HepG2 (cell line): Measurements from ENCODE around the gene GPAM. TPM values are rescaled to one million over a fixed set of nuclear protein-coding genes. Genes with fewer than 3 reads are reported as not detected.
A peak's percentile ranks its signal among the peaks of the same experiment; 100 is the strongest.

Experiments
- ATAC-seq: fragments of 200-7000 bp; cut with Tn5 transposase; 3 replicates; pipeline ENCODE4 v1.9.1; 2020; ENCODE audit warnings: mild to moderate bottlenecking, moderate library complexity
- BruUV-seq: library from RNA; stranded (reverse); fragments of 400-500 nt; replicated peaks from 2 replicates; lab custom pipeline; 2021; lab: Mats Ljungman, UMichigan
- CTCF ChIA-PET: fragments of 300-600 bp; formaldehyde crosslinking; extraction: SDS; loops from one replicate; lab custom pipeline; 2021; ENCODE audit warnings: low total read pairs, inconsistent platforms, low intra/inter-chr PET ratio; lab: Yijun Ruan, JAX
- POLR2A ChIA-PET: fragments of 350-600 bp; sonication (Branson Sonifier 250); formaldehyde crosslinking; loops from one replicate; lab custom pipeline; 2020; ENCODE audit warnings: antibody characterized with exemption, inconsistent platforms; lab: Yijun Ruan, JAX
- DNase-seq: peaks from one replicate; pipeline ENCODE4 v3.0.0-alpha.2; 2015; ENCODE audit warnings: low spot score
- FAIRE-seq: peaks from 3 replicates; lab custom pipeline; 2011; peaks lifted over from hg19 to GRCh38; lab: Jason Lieb, UNC
- H2AFZ ChIP-seq: one replicate; pipeline ENCODE4 v1.6.1; 2011; ENCODE audit warnings: low read length, inconsistent platforms
- H3K27ac ChIP-seq: fragments of 300-600 bp; 3 replicates; pipeline ENCODE4 v1.8.0; 2011; ENCODE audit warnings: mixed run types, mild to moderate bottlenecking, mixed read lengths, low read length, inconsistent platforms; ENCODE audit not compliant: insufficient read depth; ENCODE audit errors: extremely low read length
- H3K27me3 ChIP-seq, 2 experiments: fragments of 200-600 bp in 1 of 2; 2 replicates in 1 of 2; 3 replicates in 1 of 2; pipeline versions ENCODE4 v1.6.0 to v1.8.0; 2011; ENCODE audit warnings: low read length in 2 of 2, mild to moderate bottlenecking in 2 of 2, moderate library complexity in 2 of 2, inconsistent platforms in 1 of 2; ENCODE audit not compliant: insufficient read depth in 2 of 2, control insufficient read depth in 1 of 2
- H3K36me3 ChIP-seq, 2 experiments: fragments of 200-600 bp in 1 of 2; replicated peaks in 1 of 2; 2 replicates in 1 of 2; 3 replicates in 1 of 2; pipeline versions ENCODE4 v1.5.1 to v1.8.0; 2011; ENCODE audit warnings: low read length in 2 of 2, inconsistent platforms in 1 of 2; ENCODE audit not compliant: insufficient read depth in 2 of 2, control insufficient read depth in 1 of 2
- H3K4me1 ChIP-seq: 2 replicates; pipeline ENCODE4 v1.5.1; 2012; ENCODE audit warnings: low read length, inconsistent platforms; ENCODE audit not compliant: insufficient read depth
- H3K4me2 ChIP-seq: 2 replicates; pipeline ENCODE4 v1.6.0; 2011; ENCODE audit warnings: low read depth, low read length, inconsistent platforms
- H3K4me3 ChIP-seq, 3 experiments: fragments of 200-600 bp in 1 of 3; sonication (generic), shearing (Covaris generic) in 1 of 3; replicated peaks in 1 of 3; 2 replicates each; pipeline ENCODE4 v1.5.1; 2011 to 2016; ENCODE audit warnings: low read length in 3 of 3, inconsistent platforms in 2 of 3, low read depth in 2 of 3, mild to moderate bottlenecking in 2 of 3, control low read depth in 1 of 3, mixed read lengths in 1 of 3; ENCODE audit not compliant: insufficient read depth in 1 of 3
- H3K79me2 ChIP-seq: one replicate; pipeline ENCODE4 v1.6.1; 2011; ENCODE audit warnings: low read length, inconsistent platforms; ENCODE audit not compliant: insufficient read depth
- H3K9ac ChIP-seq: 2 replicates; pipeline ENCODE4 v1.6.0; 2011; ENCODE audit warnings: mild to moderate bottlenecking, low read depth, low read length, inconsistent platforms; ENCODE audit not compliant: insufficient read depth
- H3K9me3 ChIP-seq: 2 replicates; pipeline ENCODE4 v1.5.1; 2012; ENCODE audit warnings: mild to moderate bottlenecking, low read length
- H4K20me1 ChIP-seq: 2 replicates; pipeline ENCODE4 v1.6.0; 2011; ENCODE audit warnings: inconsistent platforms, mild to moderate bottlenecking, low read length, moderate library complexity; ENCODE audit not compliant: insufficient read depth
- AGO2 ChIP-seq: fragments of 200-400 bp; formaldehyde crosslinking; optimal IDR thresholded peaks from 2 replicates; pipeline ENCODE3; 2017; ENCODE audit warnings: mild to moderate bottlenecking, low read depth, low read length, moderate library complexity
- ATF5 ChIP-seq: sonication (generic); formaldehyde crosslinking; IDR thresholded peaks from 2 replicates; pipeline ENCODE4 v1.4.0; 2020; ENCODE audit warnings: mild to moderate bottlenecking, low read depth, missing genetic modification reagents
- CREB1 ChIP-seq, 2 experiments: fragments of 450-650 bp in 1 of 2; IDR thresholded peaks; 2 replicates each; pipeline ENCODE4 v1.6.1; 2016 to 2017; ENCODE audit warnings: control low read depth in 1 of 2, mild to moderate bottlenecking in 1 of 2, missing compliant biosample characterization in 1 of 2, missing genetic modification characterization in 1 of 2
- GATA4 ChIP-seq: sonication (generic); IDR thresholded peaks from 2 replicates; pipeline ENCODE4 v1.6.1; 2016; ENCODE audit warnings: antibody characterized with exemption, low read depth, borderline replicate concordance
- HOXD1 ChIP-seq: sonication (generic); formaldehyde crosslinking; IDR thresholded peaks from 2 replicates; pipeline ENCODE4 v1.5.0; 2020; ENCODE audit warnings: missing genetic modification reagents
- POLR2AphosphoS5 ChIP-seq: IDR thresholded peaks from 2 replicates; pipeline ENCODE4 v1.6.1; 2012; ENCODE audit warnings: low read depth, low read length
- RBM22 ChIP-seq: fragments of 200-400 bp; formaldehyde crosslinking; optimal IDR thresholded peaks from 2 replicates; pipeline ENCODE3; 2017; ENCODE audit warnings: mild to moderate bottlenecking, low read length, moderate library complexity
- SALL1 ChIP-seq: sonication (generic); formaldehyde crosslinking; IDR thresholded peaks from 2 replicates; pipeline ENCODE4 v1.8.0; 2022; ENCODE audit warnings: mild to moderate bottlenecking, missing genetic modification reagents
- SP2 ChIP-seq: sonication (generic); formaldehyde crosslinking; IDR thresholded peaks from 2 replicates; pipeline ENCODE4 v1.5.1; 2020; ENCODE audit warnings: mild to moderate bottlenecking, missing genetic modification reagents
- TERF1 ChIP-seq: sonication (generic); formaldehyde crosslinking; IDR thresholded peaks from 2 replicates; pipeline ENCODE4 v1.8.0; 2022; ENCODE audit warnings: mild to moderate bottlenecking, missing genetic modification reagents, moderate library complexity
- ZNF652 ChIP-seq: IDR thresholded peaks from 2 replicates; pipeline ENCODE4 v1.6.1; 2016; ENCODE audit warnings: low read depth, borderline replicate concordance
- WGBS: methylation state at CpG from one replicate; pipeline ENCODE4 v1.1.6; 2017; ENCODE audit warnings: low lambda C conversion rate; 5-methylcytosine and 5-hydroxymethylcytosine counted together
- in situ Hi-C: cut with HindIII; loops from 2 replicates; pipeline ENCODE4 v1.10.0; 2017; ENCODE audit warnings: low pct_unique_long_range_greater_than_20kb; ENCODE audit not compliant: extremely low pct_ligation_motif_present
- intact Hi-C: fragments of 100-400 bp; cut with micrococcal nuclease; formaldehyde crosslinking; loops from one replicate; pipeline ENCODE4 v1.10.0; 2022; ENCODE audit not compliant: unreplicated experiment
- polyA plus RNA-seq, 8 experiments: library from polyadenylated mRNA; depleted of rRNA in 3 of 8; stranded (reverse) in 7 of 8; unstranded in 1 of 8; fragments of >200 nt; fragmentation: Illumina TruSeq in 4 of 8; extraction: Trizol in 4 of 8; gene quantifications; 2 replicates each; pipeline versions ENCODE4 v1.2.1 to v1.2.3, GENCODE V29; 2011 to 2016; ENCODE audit warnings: low read depth in 4 of 8, missing spikeins in 1 of 8, mixed read lengths in 1 of 8; ENCODE audit not compliant: insufficient read depth in 1 of 8
- total RNA-seq, 5 experiments: library from RNA; depleted of rRNA; stranded (reverse); fragments of >200 nt; fragmentation: Illumina TruSeq; extraction: Trizol; gene quantifications; 2 replicates each; pipeline ENCODE4 v1.2.3, GENCODE V29; 2016; ENCODE audit warnings: low read depth in 1 of 5

GPAM gene
- total and polyA plus RNA-seq, 2 of the 13 experiments (the other 11 are each of a cell fraction or from before 2014, with no cell fraction given): 36.8 to 140 TPM

GRCh38 chr10:112132435-112132834, 51.1 kb downstream of the GPAM start (continued):
- no peak for TF ChIP-seq GATA4
- no peak for TF ChIP-seq ATF5
- TF ChIP-seq POLR2AphosphoS5: peak; percentile 28; the same call in 1 of the 2 replicates

DNA sequence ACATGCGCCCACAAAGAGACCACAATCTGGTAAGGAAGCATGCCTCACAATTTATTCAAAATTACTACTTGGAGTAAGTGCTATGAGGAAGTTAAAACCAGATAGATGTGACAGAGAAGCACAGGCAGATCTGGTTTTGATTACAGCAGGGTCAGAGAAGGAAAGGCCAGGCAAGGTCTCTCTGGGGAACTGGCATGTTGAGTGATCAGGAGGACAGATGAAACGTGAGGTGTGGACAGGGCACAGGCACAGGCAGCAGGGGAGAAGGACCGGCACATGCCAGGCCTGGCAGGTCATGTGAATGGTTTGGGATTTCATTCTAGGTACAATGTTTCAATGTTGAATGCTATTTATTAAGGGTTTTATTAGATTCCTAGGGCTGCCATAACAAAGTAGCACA, 51.6 kb downstream of the GPAM start:
- intact Hi-C loops: no loop called here

GRCh38 chr10:112131346-112131745, 52.2 kb downstream of the GPAM start:
- POLR2A ChIA-PET: no interaction called here
- Histone ChIP-seq H3K4me2 (no peak overlapping the region), H4K20me1 (no peaks in the 10 kb centered on the region; the same call in 1 of the 2 replicates), H3K4me3 (no peak overlapping the region), H3K9me3 (no peaks in the 10 kb centered on the region), H3K27me3 (no peaks in the 10 kb centered on the region), H2AFZ (no peak overlapping the region), H3K27ac (no peak overlapping the region), H3K4me1 (0 out of 2 replicates have a peak, but pooled peaks cover 1% of the 10 kb centered on the region), H3K9ac (no peak overlapping the region), H3K36me3 (peaks cover 2 to 15% of the 10 kb centered on the region in 2 experiments; a peak in 3 of 5 replicates), H3K79me2 (no peaks in the 10 kb centered on the region)
- TF ChIP-seq AGO2 (peak; percentile 36), TERF1 (CRISPR knock-in tag) (no peak), RBM22 (peak; percentile 44)
- CTCF ChIA-PET: no interaction called here
- no peak for FAIRE-seq
- no TSS peak for BruUV-seq
- 79% methylated on average over 7 of the region's 11 CpGs for WGBS
- in situ Hi-C loops (loop anchor here (10.0 to 25.0 kb wide), 2 partner anchors 306 to 377 kb away; partner anchors contain the start of genes VTI1A and ZDHHC6), intact Hi-C loops (no loop called here)
- no peak for ATAC-seq
- no peak for DNase-seq

More for the DNA sequence above, 51.6 kb downstream of the GPAM start:
- in situ Hi-C loops: loop anchor here (10.0 to 25.0 kb wide), 2 partner anchors 305 to 377 kb away; partner anchors contain the start of genes VTI1A and ZDHHC6
- TF ChIP-seq CREB1 (IDR thresholded peaks at IDR 0.05) (no peak), CREB1 (CRISPR knock-in tag; IDR thresholded peaks at IDR 0.05) (no peak), ZNF652 (CRISPR knock-in tag) (no peak), SP2 (CRISPR knock-in tag) (no peak), HOXD1 (CRISPR knock-in tag) (no peak), SALL1 (CRISPR knock-in tag) (no peak)
- H3K27me3 ChIP-seq: no peaks in the 10 kb centered on the region
- peaks cover 2 to 15% of the 10 kb centered on the region in 2 experiments; a peak in 3 of 5 replicates for H3K36me3 ChIP-seq
- H3K9ac ChIP-seq: no peak overlapping the region
- H3K4me1 ChIP-seq: no peaks in the 10 kb centered on the region
- H3K4me3 ChIP-seq: no peak overlapping the region
- H3K4me2 ChIP-seq: no peak overlapping the region
- ChIA-PET POLR2A (no interaction called here), CTCF (no interaction called here)
- no TSS peak for BruUV-seq
- FAIRE-seq (no peak), DNase-seq (no peak), ATAC-seq (no peak)
- 83% methylated on average over 3 of the region's 3 CpGs for WGBS
- H3K9me3 ChIP-seq: no peaks in the 10 kb centered on the region
- H4K20me1 ChIP-seq: no peaks in the 10 kb centered on the region
- no peak overlapping the region for H3K27ac ChIP-seq
- H3K79me2 ChIP-seq: no peaks in the 10 kb centered on the region
- H2AFZ ChIP-seq: no peak overlapping the region
